ENCODE measurements around the gene DLK1.

The DLK1 gene

DNA sequence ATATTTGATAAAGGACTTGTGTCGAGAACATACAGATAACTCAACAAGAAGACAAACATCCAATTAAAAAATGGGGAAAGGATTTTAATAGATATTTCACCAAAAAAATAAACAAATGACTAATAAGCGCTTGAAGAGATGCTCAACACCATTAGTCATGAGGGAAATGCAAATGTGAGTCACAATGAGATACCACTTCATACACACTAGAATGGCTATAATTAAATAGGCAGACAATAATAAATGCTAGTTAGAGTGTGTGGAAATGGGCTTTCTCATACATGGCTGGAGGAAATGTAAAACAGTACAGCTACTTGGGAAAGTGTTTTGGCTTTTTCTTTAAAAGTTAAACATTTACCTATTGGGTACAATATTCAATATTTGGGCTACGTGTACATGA lies 34.8 kb downstream of the DLK1 start:
- DNase-seq (ENCODE audit: low spot score): no peak

DNA sequence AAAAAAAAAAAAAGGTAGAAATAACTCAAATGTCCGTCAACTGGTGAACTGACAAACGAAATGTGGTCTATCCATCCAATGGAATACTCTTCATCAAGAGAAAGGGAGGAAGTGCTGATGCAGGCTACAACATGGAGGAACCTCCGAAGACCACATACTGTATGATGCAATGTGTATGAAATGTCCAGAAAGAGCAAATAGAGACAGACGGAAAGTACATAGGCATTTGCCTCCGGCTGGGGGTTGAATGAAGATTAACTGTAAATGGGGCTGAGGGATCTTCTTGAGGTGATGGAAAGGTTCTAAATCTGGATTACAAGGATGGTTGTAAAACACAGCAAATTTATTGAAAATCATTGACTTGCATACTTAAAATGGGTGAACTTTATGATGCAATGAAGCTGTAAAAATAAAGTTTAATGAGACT lies 35.4 kb downstream of the DLK1 start:
- no peak for DNase-seq (ENCODE audit: low spot score)

DNA sequence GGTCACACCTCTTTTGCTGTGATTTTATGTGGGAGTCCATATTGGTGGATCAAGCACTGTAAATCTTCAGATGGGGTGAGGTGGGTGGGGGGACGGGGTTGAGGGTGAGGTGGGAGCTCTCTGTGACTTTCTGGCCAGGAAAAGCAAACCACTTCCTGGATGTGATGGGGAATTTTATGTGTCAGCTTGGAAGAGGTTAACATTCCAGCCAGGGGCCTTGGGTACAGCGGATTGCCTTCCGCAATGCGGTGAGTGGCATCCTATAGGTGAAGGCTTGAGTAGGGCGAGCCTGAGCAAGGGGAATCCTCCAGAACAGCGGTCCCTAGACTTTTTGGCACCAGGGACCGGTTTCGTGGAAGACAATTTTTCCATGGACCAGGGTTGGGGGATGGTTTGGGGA lies 36.2 kb downstream of the DLK1 start:
- DNase-seq (ENCODE audit: low spot score): no peak

DNA sequence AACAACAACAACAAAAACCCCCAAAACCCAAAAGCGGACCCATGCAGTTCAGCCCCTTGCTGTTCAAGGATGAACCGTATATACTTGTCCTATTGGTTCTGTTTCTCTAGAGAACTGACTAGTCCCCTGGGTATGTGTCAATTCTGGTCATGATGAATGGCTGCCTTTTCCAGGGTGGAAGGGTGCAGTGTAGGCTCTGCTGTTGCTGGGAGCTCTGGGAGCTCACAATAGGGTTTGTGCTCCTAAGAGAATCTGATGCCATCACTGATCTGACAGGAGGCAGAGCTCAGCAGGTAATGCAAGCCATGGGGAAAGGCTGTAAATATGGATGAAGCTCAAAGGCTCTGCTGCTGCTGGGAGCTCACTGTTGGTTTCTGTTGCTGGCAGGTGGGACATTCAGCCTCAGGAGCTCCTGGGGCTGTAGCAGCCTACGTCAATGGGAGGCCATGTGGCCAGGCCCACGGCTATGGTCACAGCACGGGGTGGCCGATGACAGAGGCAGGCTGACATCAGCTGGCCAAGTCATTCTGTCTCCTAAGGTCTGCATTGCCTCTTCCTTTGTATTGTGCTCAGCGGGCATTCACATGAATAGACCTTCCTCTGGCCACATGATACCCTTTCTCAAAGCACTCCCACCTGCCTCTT lies 37.9 kb downstream of the DLK1 start:
- DNase-seq (ENCODE audit: low spot score): peak; percentile 24

DNA sequence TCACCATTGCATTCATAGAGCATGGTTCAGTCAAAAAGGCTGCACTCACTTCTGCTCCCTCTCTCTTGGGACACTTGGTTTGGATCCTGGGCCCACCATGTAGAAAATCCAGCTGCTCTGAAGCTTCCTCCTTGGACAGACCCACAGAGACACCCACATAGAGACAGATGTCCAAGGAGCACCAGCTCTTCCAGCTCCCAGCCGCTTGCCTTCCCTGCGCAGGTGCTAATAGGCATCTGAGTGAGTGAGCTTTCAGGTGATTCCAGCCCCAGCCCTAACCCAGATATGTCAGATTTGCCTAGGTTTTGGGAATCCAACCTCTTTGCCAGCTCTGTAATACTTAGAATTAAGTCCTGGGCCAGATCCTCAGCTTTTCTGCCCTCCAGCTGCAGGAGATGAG lies 38.6 kb downstream of the DLK1 start:
- DNase-seq (ENCODE audit: low spot score): no peak

DNA sequence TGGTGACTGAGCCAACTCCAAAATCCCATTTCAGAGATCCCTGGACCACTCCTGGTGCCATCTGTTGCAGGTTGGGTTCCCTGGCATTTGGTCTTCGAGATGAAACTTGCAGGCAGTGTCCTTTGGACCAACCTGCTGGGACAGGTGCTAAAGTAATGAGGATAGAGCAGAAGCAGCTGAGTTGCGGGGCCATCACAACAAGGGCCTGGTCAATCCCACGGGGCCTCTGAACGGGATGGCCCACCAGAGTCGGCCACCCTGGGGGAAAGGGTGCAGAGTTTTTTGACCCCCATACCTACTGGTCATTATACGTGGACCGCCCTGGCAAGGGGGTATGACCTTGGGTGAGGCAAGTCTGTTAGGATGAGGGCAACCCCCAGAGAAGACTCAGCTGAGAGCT lies 39.3 kb downstream of the DLK1 start:
- DNase-seq (ENCODE audit: low spot score): peak; percentile 48

DNA sequence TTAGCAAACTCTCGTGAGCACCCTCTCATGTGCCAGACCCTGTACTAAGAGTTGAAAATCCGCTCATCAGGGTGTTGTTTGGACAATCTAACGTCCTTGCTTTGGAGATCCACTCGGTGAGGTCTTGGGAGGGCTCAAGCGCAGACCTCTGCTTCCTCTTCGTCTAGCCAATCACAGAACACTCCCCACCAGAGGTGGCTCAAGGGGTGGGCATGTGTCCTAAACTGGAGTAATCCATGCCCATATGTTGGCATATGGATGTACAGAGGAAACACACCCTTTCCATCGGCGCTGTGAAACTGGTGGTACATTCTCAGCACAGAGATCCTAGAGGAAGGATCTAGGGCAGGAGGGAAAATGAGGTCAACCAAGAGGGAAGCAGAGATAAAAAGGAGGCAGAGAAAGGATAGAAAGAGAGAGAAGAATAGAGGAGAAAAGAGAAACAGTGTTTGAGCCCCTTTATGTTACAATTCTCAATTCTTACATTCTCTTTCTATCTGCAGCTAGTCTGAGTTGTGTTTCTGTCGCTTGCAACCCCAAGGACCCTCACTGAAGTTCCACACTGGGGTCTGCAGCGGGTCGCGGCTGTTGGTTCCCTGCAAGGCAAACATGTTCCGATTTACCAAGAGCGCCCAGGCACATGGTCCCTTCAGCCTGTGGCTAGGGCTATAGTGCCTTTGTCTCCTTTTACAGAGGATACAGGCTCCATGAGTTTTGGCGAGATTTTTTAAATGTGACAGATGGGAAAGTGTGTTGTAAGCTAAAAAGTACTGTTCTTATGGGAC lies 40.5 kb downstream of the DLK1 start:
- no peak for DNase-seq (ENCODE audit: low spot score)

DNA sequence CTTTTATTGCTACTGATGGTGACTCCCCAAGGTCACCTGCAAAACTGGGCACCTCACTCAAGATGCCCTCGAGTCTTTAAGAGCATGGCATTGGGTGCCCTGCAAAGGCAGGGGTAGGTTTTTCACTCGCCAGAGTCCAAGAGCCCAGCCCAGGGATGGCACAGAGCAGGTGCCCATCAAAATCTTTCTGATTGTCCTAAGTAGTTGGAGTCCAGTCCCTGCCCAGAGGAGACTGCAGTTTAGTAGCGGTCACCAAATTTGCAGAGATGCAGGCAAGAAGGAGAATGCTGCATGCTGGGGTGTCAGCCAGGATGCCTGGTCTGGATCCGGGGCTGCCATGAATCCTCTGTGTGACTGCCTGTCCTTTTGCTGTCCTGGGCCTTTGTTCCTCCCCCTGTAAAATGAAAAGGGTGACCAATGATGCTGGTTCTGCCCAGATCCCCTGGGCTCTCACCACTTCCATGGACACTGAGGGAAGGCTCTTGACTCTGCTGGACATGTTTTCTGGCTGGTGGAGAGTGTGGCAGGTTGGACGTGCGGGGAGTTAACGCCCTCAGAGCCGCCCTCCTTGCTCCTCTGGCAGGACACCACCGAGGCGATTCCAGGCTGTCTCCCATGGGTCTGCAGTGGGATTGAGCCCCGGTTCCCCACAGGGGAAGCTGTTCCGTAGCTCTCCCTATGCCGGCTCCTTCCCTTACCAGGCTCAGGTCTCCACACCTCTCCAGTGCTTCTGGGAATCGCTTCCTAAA lies 41.3 kb downstream of the DLK1 start:
- DNase-seq (ENCODE audit: low spot score): no peak

DNA sequence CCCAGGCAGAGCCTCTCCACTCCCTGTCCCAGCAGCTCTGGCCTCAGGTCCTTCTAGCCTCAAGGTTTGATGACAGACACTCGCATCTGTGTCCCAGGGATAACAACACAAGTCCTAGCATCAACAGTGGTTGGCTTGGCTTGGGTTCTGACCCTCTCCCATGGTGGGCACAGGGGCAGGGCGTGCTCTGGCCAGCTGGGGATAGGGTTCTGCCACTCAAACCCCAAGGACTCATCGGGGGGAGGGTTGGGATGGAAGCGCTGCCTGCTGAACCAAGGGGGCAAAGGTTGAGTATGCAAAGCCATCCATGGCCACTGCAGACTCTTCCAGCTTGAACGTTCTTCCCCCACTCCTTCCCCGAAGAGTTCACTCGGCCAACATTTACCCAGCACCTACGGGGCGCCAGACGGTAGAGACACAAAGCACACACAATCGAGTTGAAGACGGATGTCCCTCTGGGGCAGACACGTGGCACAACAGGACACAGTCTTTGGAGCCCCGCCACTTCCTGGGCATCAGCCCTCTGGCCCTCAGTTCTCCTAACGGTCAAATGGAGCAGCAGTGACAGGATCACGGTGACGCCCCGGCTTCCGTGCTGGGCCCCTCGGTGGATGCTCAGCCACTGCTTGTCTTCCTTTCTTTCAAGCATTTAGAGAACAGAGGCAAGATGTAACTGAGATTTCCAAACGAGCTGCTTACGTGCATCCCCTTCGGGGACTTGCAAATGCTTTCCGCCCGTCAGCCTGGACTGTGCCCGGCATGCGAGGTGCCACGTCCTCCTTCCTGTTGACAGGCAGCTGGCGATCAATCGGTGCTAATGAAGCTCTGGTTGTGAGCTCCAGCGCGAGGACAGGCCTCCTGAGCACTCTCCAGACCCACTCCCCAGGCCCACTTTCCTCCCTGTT lies 42.6 kb downstream of the DLK1 start:
- DNase-seq (ENCODE audit: low spot score): no peak

DNA sequence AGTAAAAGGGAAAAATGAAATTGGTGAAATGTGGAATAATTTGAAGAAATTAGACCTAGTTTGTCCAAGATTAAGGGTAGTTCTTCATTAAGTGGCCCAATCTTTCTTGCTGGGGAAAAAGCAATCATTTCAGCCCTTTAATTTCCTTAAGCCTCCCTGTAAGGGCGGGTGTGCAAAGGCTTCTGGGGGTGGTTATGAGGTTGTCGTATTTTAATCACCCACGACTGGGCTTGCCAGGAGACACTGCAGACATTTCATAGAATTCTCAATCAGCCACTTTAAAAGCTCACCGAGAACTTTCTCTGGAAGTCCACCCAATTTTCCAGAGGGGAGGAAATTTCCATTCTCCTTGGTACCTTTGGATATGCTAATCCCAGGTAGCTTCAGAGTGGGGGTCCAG lies 43.4 kb downstream of the DLK1 start:
- no peak for DNase-seq (ENCODE audit: low spot score)

DNA sequence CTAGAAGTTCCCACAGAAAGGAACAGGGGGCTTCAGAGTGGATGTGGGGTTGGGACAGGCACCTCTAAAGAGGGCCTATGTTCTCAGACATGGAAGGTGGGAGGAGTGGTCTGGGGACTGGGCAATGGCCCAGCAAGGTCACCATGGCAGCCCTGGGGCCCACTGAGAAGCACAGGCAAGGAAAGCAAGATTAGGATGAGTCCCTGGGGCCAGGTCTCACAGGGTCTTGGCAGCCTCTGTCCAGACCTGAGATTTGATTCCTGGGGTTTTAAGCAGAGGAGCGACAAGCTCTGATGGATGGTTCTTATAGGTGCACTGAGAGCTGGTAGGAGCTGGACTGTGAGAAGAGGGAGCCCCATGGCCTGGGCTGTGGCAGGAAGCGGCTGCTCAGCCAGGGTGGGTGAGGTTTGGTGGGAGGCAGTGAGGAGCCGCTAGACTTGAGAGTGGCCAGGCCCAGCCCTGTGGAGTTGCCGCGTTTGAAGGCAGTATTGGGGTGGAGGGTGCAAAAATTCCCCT lies 44.0 kb downstream of the DLK1 start:
- no peak for DNase-seq (ENCODE audit: low spot score)

DNA sequence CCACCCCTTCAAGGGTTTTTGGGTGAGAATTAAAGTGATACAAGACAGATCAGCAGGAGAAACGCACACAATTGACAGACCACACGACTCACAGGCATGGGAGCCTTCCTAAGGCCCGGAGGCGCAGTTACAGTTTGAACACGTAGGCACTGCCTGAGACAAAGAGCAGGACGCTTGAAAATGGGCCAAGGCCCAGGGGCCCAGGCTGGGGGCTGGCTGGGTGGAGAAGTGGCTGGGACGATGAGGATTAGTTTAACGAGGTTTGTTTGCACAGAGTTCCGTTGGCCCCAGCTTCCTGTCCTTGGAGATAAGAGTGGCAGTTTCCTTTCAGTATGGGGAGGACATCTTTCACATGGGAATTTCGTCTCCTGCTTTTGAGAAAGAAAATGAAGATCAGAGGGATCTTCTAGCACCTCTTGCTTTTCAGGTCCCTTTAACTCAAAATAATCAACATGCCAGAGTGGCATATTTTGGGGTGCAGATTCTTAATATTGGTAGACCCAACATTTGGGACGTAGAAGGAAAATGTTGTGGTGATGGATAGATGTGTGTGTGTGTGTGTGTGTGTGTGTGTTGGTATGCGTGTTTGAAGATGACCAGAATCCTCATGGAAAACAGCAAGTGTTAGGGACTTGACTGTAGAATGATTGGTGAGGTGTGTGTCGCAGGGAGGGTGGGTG lies 44.6 kb downstream of the DLK1 start:
- no peak for DNase-seq (ENCODE audit: low spot score)

DNA sequence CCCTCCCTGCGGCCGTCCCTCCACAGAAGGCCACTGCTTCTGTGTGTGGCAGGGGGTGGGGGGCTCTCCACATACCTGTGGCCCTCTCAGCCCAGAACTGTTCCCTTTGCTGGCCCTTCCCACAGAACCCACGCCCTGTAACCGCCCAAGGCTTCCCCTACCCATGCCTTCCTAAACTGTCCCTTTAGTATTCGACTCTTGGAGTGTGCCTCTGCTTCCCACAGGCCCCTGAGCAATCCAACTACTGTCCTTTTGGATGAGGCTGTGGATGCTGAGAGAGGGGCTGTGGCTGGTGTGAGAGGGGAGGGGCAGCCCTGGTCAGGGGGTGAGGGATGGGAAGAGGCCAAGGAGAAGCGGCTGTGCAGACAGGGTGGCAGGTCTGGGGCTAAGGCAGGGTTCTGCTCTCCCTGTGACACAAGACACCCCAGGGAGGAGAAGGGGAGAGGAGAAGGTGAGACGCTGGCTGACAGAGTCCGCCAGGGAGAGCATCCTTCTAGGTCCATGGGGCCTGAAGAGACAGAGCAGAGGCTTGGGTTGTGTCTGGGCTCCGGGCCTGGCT lies 46.0 kb downstream of the DLK1 start:
- no peak for DNase-seq (ENCODE audit: low spot score)

DNA sequence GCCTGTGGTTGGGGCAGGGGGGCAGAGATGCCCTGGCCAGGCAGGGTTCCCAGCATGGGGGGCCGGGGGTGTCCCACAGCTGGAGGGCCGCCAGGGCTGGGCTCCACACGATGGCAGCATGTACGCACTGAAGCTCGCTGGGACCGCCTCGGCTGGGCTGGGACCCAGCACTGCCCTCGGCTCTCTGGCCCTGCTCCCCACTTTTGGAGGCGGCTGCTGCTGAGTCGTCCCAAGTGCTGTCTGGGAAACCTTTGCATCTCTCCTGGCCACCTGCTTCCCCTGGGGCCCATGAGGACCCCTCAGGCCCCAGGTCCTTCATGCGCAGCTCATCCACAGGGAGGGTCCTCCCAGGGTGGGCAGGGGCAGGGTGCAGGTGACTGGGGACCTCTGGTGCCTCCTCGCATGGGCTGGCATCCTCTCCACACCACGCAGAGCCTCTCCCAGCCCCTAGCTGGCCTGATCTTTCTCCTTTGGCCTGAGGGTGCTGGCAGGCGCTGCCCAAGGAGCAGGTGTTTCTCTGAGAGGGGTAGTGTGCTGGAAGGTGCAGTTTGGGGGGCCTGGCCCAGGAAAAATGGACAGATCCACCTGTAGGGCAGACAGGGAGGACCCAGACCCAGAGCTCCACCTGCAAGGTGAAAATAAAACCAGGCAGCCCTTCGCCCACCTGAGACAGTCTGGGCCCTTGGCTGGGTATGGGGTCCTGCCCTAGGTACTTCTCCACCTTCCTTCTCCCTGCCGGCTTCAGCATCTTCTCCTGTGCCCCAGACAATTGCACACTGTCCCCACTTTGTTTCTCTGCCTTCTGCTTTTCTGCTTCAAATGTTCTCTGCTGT lies 46.9 kb downstream of the DLK1 start:
- DNase-seq (ENCODE audit: low spot score): no peak

DNA sequence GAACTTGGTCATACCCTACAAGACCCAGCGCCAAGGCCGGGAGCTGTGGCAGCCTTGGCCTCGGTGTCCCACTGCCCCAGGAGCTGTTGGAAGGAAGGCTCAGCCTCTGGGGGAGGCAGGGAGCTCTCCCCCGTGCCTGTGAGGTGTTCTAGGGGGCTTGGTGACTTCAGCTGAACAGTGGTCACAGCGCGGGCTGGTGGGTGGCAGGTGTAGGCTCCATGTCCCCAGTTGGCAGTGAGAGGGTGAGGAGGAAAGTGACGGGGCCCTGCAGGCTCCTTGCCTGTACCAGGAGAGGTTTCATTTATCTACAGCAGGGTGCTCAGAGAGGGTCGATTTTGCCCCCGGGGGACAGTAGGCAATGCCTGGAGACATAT lies 47.5 kb downstream of the DLK1 start:
- DNase-seq (ENCODE audit: low spot score): no peak

DNA sequence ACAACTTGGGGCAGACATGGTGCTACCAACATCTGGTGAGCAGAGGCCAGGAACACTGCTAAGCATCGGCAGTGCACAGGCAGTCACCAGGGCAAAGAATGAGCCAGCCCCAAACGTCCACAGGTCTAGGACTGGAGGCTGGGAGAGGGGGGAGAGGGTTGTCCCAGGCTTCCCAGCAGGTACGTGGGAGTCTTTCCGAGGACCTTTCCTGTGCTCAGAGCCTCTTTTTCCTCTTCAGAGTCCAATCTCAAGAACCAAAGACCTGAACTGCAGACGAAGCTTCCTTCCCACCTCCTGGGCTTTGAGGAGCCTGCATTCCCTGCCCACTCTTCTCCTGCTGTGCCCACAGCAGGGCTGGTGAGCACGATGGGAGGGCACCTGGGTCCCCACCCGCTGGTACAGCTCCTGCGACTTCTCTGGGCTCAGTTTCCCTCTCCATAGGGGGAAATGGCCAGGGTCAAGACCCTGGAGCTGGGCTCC lies 48.7 kb downstream of the DLK1 start:
- DNase-seq (ENCODE audit: low spot score): no peak

DNA sequence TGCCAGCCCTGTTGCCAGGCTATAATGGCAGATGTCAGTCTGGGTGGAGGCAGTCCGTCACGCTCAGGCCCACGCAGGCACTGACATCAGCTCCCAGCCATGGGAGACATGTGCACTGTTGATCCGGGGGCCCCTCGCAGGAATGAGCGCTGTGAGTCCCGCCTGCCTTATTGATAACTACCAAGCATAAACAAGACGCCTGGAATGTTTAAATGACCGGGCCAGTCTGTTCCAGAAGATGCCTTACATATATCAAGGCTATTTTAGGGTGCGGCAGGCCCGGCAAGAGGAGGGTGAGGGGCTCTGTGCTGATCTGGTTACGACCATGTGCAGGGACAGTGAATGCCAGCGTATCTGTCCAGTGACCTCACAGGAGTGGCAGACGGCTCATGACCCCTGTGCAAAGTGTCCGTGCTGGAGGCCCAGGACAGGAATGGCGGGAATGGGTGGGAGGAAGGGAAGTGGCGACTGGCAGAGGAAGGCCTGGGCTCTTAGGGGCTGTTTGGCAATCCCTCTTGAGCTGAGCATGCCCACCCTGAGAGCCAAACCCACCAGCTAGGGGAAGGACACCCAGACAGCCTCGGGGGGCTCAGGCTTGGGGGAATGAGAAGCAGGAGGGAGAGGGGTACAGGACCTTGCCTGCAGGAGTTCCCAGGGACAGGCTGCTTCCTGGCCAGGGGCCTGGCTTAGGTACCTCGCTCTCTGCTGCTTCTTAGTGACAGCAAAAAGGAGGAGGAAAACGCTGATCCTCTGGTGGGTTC lies 49.3 kb downstream of the DLK1 start:
- no peak for DNase-seq (ENCODE audit: low spot score)

DNA sequence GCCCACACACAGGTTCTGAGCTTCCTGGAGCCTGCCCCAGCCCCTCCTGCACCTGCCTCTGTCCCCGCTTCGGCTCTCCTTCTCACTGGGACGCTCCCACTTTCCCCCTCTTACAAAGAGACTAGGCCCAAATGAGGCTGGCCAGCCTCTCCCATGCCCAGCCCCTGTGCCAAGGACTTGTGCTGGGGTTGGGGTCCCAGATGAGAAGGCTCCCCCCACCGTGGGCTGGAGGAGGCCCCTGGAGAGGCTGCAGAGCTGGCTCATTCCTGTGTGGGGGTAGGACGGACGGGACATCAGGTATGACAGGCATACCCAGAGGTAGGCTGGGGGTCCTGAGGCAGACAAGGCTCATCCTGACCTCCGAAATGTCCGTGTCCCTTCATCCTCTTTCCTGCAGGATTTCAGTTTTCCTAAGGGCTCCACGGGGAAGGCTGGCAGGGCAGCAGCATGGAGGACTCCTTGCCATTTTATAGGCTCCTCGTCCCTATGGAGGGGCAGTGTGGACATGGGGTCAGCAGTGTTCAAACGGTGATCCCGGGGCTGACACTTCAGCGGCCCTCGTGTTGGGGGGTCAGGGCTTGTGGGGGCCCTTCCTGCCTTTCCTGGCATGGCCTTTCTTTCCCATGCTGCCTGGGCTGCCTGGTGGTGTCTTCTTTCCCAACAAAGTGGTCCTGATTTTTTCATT lies 50.1 kb downstream of the DLK1 start:
- DNase-seq (ENCODE audit: low spot score): no peak

Data from cerebellar cortex (tissue), 1 donor.